HepG2 (cell line): ENCODE results near the gene SDK1. TPM values are rescaled to one million over a fixed set of nuclear protein-coding genes. Genes with fewer than 3 reads are reported as not detected.

ENCODE experiments used
- ATAC-seq: fragments of 200-7000 bp; cut with Tn5 transposase; 3 replicates; pipeline ENCODE4 v1.9.1; 2020; ENCODE audit warnings: mild to moderate bottlenecking, moderate library complexity
- BruUV-seq: library from RNA; stranded (reverse); fragments of 400-500 nt; replicated peaks from 2 replicates; lab custom pipeline; 2021; lab: Mats Ljungman, UMichigan
- CTCF ChIA-PET: fragments of 300-600 bp; formaldehyde crosslinking; extraction: SDS; loops from one replicate; lab custom pipeline; 2021; ENCODE audit warnings: low total read pairs, inconsistent platforms, low intra/inter-chr PET ratio; lab: Yijun Ruan, JAX
- POLR2A ChIA-PET: fragments of 350-600 bp; sonication (Branson Sonifier 250); formaldehyde crosslinking; loops from one replicate; lab custom pipeline; 2020; ENCODE audit warnings: antibody characterized with exemption, inconsistent platforms; lab: Yijun Ruan, JAX
- DNase-seq: peaks from one replicate; pipeline ENCODE4 v3.0.0-alpha.2; 2015; ENCODE audit warnings: low spot score
- FAIRE-seq: peaks from 3 replicates; lab custom pipeline; 2011; peaks lifted over from hg19 to GRCh38; lab: Jason Lieb, UNC
- H2AFZ ChIP-seq: one replicate; pipeline ENCODE4 v1.6.1; 2011; ENCODE audit warnings: low read length, inconsistent platforms
- H3K27ac ChIP-seq: fragments of 300-600 bp; 3 replicates; pipeline ENCODE4 v1.8.0; 2011; ENCODE audit warnings: mixed run types, mild to moderate bottlenecking, mixed read lengths, low read length, inconsistent platforms; ENCODE audit not compliant: insufficient read depth; ENCODE audit errors: extremely low read length
- H3K27me3 ChIP-seq, 2 experiments: fragments of 200-600 bp in 1 of 2; 2 replicates in 1 of 2; 3 replicates in 1 of 2; pipeline versions ENCODE4 v1.6.0 to v1.8.0; 2011; ENCODE audit warnings: low read length in 2 of 2, mild to moderate bottlenecking in 2 of 2, moderate library complexity in 2 of 2, inconsistent platforms in 1 of 2; ENCODE audit not compliant: insufficient read depth in 2 of 2, control insufficient read depth in 1 of 2
- H3K36me3 ChIP-seq, 2 experiments: fragments of 200-600 bp in 1 of 2; replicated peaks in 1 of 2; 2 replicates in 1 of 2; 3 replicates in 1 of 2; pipeline versions ENCODE4 v1.5.1 to v1.8.0; 2011; ENCODE audit warnings: low read length in 2 of 2, inconsistent platforms in 1 of 2; ENCODE audit not compliant: insufficient read depth in 2 of 2, control insufficient read depth in 1 of 2
- H3K4me1 ChIP-seq: 2 replicates; pipeline ENCODE4 v1.5.1; 2012; ENCODE audit warnings: low read length, inconsistent platforms; ENCODE audit not compliant: insufficient read depth
- H3K4me2 ChIP-seq: 2 replicates; pipeline ENCODE4 v1.6.0; 2011; ENCODE audit warnings: low read depth, low read length, inconsistent platforms
- H3K4me3 ChIP-seq, 3 experiments: fragments of 200-600 bp in 1 of 3; sonication (generic), shearing (Covaris generic) in 1 of 3; replicated peaks in 1 of 3; 2 replicates each; pipeline ENCODE4 v1.5.1; 2011 to 2016; ENCODE audit warnings: low read length in 3 of 3, inconsistent platforms in 2 of 3, low read depth in 2 of 3, mild to moderate bottlenecking in 2 of 3, control low read depth in 1 of 3, mixed read lengths in 1 of 3; ENCODE audit not compliant: insufficient read depth in 1 of 3
- H3K79me2 ChIP-seq: one replicate; pipeline ENCODE4 v1.6.1; 2011; ENCODE audit warnings: low read length, inconsistent platforms; ENCODE audit not compliant: insufficient read depth
- H3K9ac ChIP-seq: 2 replicates; pipeline ENCODE4 v1.6.0; 2011; ENCODE audit warnings: mild to moderate bottlenecking, low read depth, low read length, inconsistent platforms; ENCODE audit not compliant: insufficient read depth
- H3K9me3 ChIP-seq: 2 replicates; pipeline ENCODE4 v1.5.1; 2012; ENCODE audit warnings: mild to moderate bottlenecking, low read length
- H4K20me1 ChIP-seq: 2 replicates; pipeline ENCODE4 v1.6.0; 2011; ENCODE audit warnings: inconsistent platforms, mild to moderate bottlenecking, low read length, moderate library complexity; ENCODE audit not compliant: insufficient read depth
- KDM5A ChIP-seq: fragments of 200-600 bp; sonication (generic); IDR thresholded peaks from 2 replicates; pipeline ENCODE4 v1.7.0; 2018; ENCODE audit warnings: antibody characterized with exemption, mild to moderate bottlenecking, low read length, borderline replicate concordance
- PPARG ChIP-seq: conservative IDR thresholded peaks from 2 replicates; pipeline ENCODE4 v1.6.1; 2016; ENCODE audit warnings: missing biosample characterization, missing genetic modification reagents
- WGBS: methylation state at CpG from one replicate; pipeline ENCODE4 v1.1.6; 2017; ENCODE audit warnings: low lambda C conversion rate; 5-methylcytosine and 5-hydroxymethylcytosine counted together
- in situ Hi-C: cut with HindIII; loops from 2 replicates; pipeline ENCODE4 v1.10.0; 2017; ENCODE audit warnings: low pct_unique_long_range_greater_than_20kb; ENCODE audit not compliant: extremely low pct_ligation_motif_present
- intact Hi-C: fragments of 100-400 bp; cut with micrococcal nuclease; formaldehyde crosslinking; loops from one replicate; pipeline ENCODE4 v1.10.0; 2022; ENCODE audit not compliant: unreplicated experiment
- polyA plus RNA-seq, 8 experiments: library from polyadenylated mRNA; depleted of rRNA in 3 of 8; stranded (reverse) in 7 of 8; unstranded in 1 of 8; fragments of >200 nt; fragmentation: Illumina TruSeq in 4 of 8; extraction: Trizol in 4 of 8; gene quantifications; 2 replicates each; pipeline versions ENCODE4 v1.2.1 to v1.2.3, GENCODE V29; 2011 to 2016; ENCODE audit warnings: low read depth in 4 of 8, missing spikeins in 1 of 8, mixed read lengths in 1 of 8; ENCODE audit not compliant: insufficient read depth in 1 of 8
- total RNA-seq, 5 experiments: library from RNA; depleted of rRNA; stranded (reverse); fragments of >200 nt; fragmentation: Illumina TruSeq; extraction: Trizol; gene quantifications; 2 replicates each; pipeline ENCODE4 v1.2.3, GENCODE V29; 2016; ENCODE audit warnings: low read depth in 1 of 5

The SDK1 gene
- total and polyA plus RNA-seq, 2 of the 13 experiments (the other 11 are each of a cell fraction or from before 2014, with no cell fraction given): 0.35 to 2.4 TPM

DNA sequence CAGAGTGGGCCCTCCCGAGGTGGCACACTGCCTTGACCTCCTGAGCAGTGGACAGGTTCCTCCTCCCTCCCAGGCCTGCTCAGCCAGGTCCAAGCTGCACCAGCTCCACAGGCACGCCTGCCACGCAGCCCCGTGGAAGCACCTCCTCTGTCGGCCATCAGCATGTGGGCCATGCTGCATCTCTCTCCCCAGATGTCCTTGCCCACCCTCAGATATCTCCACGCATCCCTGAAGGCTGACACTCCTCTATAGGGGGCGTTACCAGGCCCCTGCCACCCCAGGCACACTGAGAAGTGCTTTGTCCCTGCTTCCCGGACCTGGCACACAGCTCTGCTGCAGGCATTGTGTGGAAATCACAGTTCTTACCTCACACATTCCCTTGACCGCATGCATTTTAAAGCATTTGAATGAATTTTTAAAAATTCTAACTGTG lies 598.5 kb downstream of the SDK1 start:
- FAIRE-seq (no peak), ATAC-seq (no peak), DNase-seq (no peak)
- Histone ChIP-seq H3K4me1 (no peaks in the 10 kb centered on the region), H3K9me3 (no peaks in the 10 kb centered on the region), H3K9ac (no peak overlapping the region), H3K27me3 (no peaks in the 10 kb centered on the region), H3K27ac (no peak overlapping the region), H3K4me3 (no peak overlapping the region), H4K20me1 (no peaks in the 10 kb centered on the region), H2AFZ (no peak overlapping the region), H3K36me3 (no peaks in the 10 kb centered on the region), H3K4me2 (no peak overlapping the region), H3K79me2 (no peaks in the 10 kb centered on the region)
- in situ Hi-C loops: no loop called here
- POLR2A ChIA-PET: no interaction called here
- no peak for TF ChIP-seq PPARG (CRISPR knock-in tag)
- CTCF ChIA-PET: no interaction called here
- intact Hi-C loops: loop anchor here (10.0 kb wide), 1 partner anchor 1035 kb away; no protein-coding TSS in a partner anchor
- BruUV-seq: no TSS peak
- 74% methylated on average over 5 of the region's 9 CpGs for WGBS

GRCh38 chr7:3908153-3908552 lies 607.1 kb downstream of the SDK1 start:
- intact Hi-C loops (no loop called here), in situ Hi-C loops (no loop called here)
- Histone ChIP-seq H4K20me1 (no peaks in the 10 kb centered on the region), H3K4me1 (no peaks in the 10 kb centered on the region), H3K27me3 (no peaks in the 10 kb centered on the region), H2AFZ (no peak overlapping the region), H3K36me3 (no peaks in the 10 kb centered on the region), H3K4me3 (no peak overlapping the region), H3K4me2 (no peak overlapping the region), H3K9ac (no peak overlapping the region), H3K27ac (no peak overlapping the region), H3K9me3 (no peaks in the 10 kb centered on the region), H3K79me2 (no peaks in the 10 kb centered on the region)
- FAIRE-seq (no peak), DNase-seq (no peak), ATAC-seq (no peak)
- no TSS peak for BruUV-seq
- WGBS: 96% methylated on average over 16 of the region's 19 CpGs
- TF ChIP-seq KDM5A: no peak
- ChIA-PET POLR2A (no interaction called here), CTCF (no interaction called here)
